Skin epidermis (tissue), 12 donors: ENCODE results near the gene ICAM2.

Experiments
- H3K27ac ChIP-seq, 21 experiments: fragments of 200-600 bp; sonication (generic) in 11 of 21; one replicate each; pipeline ENCODE4 v1.5.0; 2020; ENCODE audit warnings: mild to moderate bottlenecking in 3 of 21, inconsistent platforms in 2 of 21, moderate library complexity in 2 of 21
- H3K4me3 ChIP-seq, 7 experiments: fragments of 200-600 bp; sonication (generic) in 2 of 7; one replicate each; pipeline ENCODE4 v1.5.0; 2020; ENCODE audit warnings: inconsistent platforms in 2 of 7, mild to moderate bottlenecking in 2 of 7, moderate library complexity in 1 of 7

The ICAM2 gene

GRCh38 chr17:64020056-64020766 is at the start of gene ICAM2:
TSS of gene ICAM2 (minus strand) at chr17:64020633. CDS start at chr17:64006691, 13,942 bp downstream.
- peak within 1 kb of the TSS in 20 of 21 experiments; percentile 25 to 93 (median 79) for H3K27ac ChIP-seq
- H3K4me3 ChIP-seq: peak within 1 kb of the TSS; percentile 23 to 46 (median 39)

DNA sequence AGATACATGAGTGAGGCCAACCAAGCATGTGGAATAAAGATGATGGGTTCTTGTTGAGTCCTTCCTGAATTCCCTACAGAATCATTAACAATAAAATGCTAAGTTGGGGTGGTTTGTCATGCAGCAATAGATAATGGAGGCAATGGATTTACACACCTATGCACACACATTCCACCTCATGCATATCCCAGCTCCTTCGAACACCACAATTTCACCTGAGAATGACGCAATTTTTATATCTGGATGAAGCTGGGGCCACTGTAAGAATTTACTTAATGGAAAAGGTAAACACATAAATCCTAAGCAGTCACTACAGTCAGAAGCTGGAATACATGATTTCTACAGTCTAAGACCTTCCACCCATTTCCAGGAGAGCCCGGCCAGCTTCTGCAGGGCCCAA is 49.8 kb upstream of the ICAM2 start:
- H3K27ac ChIP-seq: no peak overlapping the region
- H3K4me3 ChIP-seq: no peak overlapping the region

GRCh38 chr17:64069143-64069542 is 48.7 kb upstream of the ICAM2 start:
- H3K4me3 ChIP-seq: no peak overlapping the region
- H3K27ac ChIP-seq: no peak overlapping the region

DNA sequence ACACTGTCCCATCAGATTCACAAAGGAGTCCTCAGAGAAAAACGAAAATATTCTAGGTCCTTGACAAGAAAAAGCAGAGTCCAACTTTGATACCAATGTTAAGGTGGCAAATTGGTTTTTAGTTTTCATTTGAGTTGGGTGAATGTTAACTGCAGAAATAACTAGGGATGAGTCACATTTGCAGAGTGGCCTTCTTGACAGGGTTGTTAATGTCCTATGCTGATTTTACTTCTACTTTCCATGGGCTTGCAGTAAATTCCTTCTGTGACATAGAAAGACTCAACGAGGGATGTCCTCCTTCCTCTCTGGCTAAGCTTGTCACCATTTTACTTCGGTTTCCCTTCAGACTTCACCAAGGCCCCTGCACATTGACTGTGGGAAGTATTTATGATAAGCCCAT is 47.2 kb upstream of the ICAM2 start:
- peak overlapping the region in 4 of 21 experiments; percentile 21 to 81 (median 66) for H3K27ac ChIP-seq

GRCh38 chr17:64066716-64067115 is 46.3 kb upstream of the ICAM2 start:
- Histone ChIP-seq H3K4me3 (peak overlapping the region in 1 of 7 experiments; percentile 5), H3K27ac (peak overlapping the region in 5 of 21 experiments; percentile 21 to 81 (median 56))

More for the DNA sequence above, 47.2 kb upstream of the ICAM2 start:
- H3K4me3 ChIP-seq: no peak overlapping the region

- peak overlapping the region in 2 of 21 experiments; percentile 56 to 81 for H3K27ac ChIP-seq
- H3K4me3 ChIP-seq: no peak overlapping the region
These were observed 44.7 kb upstream of the ICAM2 start for GRCh38 chr17:64065161-64065560.

DNA sequence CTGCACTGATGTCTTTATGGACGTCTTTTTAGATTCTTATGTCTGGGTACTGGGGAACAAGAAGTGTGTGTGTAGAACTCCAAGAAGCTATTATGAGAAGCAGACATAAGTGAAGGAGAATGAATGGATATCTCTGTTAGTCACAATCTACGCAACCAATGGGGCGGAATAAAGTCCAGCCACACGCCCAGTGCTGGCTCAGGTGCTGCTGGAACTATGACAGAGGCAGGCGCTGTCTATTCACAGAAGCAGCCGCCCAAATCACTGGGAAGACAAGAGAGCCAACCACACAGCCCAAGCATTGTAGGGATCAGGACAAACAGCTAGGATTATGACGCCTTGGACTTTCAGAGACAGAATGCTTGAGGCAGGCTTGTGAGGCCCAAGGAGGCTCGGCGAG is 43.9 kb upstream of the ICAM2 start:
- Histone ChIP-seq H3K4me3 (no peak overlapping the region), H3K27ac (peak overlapping the region in 3 of 21 experiments; percentile 8 to 69 (median 46))

GRCh38 chr17:64063766-64064224 is 43.4 kb upstream of the ICAM2 start:
- H3K27ac ChIP-seq: peak overlapping the region in 7 of 21 experiments; percentile 8 to 69 (median 51)
- H3K4me3 ChIP-seq: no peak overlapping the region

DNA sequence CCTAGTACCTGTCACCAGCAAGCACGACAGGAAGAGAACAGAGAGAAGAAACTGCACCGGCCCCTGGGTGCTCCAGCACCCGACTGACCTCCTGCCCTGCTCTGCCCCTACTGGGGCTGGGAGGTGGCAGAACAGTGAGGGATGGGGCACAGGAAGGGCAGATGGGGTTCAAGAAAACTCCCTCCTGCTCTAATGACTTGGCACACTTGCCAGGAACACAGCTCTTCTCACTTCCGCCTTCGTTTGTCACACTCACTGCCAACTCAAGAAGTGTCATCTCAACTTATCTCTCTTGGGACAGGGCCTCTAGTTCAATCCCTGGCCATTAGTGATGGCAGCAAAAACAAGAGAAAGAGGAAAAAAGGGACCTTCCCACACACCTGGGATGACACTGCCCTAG is 42.7 kb upstream of the ICAM2 start:
- Histone ChIP-seq H3K27ac (peak overlapping the region in 5 of 21 experiments; percentile 17 to 69 (median 56)), H3K4me3 (no peak overlapping the region)

DNA sequence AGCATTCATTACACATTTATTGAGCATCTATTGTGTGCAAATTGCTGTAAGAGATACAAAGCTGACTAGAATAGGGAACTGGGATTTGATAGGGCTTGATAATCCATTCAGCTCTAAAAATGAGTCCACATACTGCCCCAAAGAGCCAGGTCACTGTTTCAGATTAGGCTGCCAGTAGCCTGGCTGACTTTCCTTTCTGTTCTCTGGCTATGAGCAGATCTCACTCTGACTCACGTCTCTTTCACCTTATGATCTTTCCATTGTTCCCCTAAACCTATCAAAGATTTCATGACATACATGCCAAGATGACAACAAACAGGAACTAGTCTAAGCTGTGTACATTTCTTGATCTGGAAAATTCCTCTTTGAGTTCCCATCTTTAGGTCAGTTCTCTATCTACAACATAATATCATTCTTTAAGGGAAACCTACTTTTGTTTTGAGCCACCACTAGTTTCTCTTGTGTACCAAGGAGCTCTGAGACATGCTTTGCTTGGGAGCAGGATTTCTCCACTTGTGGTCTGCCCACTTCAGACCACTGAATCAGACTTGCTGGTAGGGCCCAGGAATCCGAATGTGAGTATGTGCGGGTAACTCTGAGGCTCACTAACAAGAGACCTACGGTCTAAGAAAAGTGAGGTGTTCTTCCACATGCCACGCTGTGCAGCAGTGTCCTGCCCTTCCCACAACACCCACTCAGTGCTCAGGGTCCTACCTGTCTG is 40.9 kb upstream of the ICAM2 start:
- peak overlapping the region in 5 of 21 experiments; percentile 11 to 70 (median 36) for H3K27ac ChIP-seq

DNA sequence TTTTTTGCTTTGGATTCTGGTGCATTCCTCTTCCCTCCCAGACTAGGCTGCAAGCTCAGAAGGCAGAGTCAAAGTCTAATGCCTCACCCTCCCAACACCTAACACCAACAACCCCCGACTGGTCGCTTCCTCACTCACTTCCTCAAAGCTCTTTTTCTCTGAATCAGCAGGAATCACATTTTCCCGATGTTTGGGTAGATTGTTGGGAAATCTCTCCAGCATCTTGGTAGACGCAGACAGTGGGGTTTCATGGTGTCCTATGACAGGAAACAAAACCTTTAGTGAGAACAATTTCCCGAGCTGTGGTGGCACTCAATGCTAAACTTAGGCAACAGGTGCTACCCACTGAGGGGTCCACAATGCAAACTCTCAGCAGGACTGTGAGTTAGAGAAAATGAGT is 39.9 kb upstream of the ICAM2 start:
- Histone ChIP-seq H3K4me3 (no peak overlapping the region), H3K27ac (peak overlapping the region in 3 of 21 experiments; percentile 1 to 70 (median 22))

More for the DNA sequence above, 40.9 kb upstream of the ICAM2 start:
- H3K4me3 ChIP-seq: no peak overlapping the region

GRCh38 chr17:64059756-64060155 is 39.3 kb upstream of the ICAM2 start:
- Histone ChIP-seq H3K4me3 (no peak overlapping the region), H3K27ac (peak overlapping the region in 2 of 21 experiments; percentile 1 to 70)

- H3K27ac ChIP-seq: no peak overlapping the region
These were observed 38.2 kb upstream of the ICAM2 start for GRCh38 chr17:64058621-64059020.

GRCh38 chr17:64057701-64058263 is 37.3 kb upstream of the ICAM2 start:
- Histone ChIP-seq H3K4me3 (no peak overlapping the region), H3K27ac (no peak overlapping the region)

More at GRCh38 chr17:64058621-64059020, 38.2 kb upstream of the ICAM2 start:
- no peak overlapping the region for H3K4me3 ChIP-seq

GRCh38 chr17:64056269-64057005 is 36.0 kb upstream of the ICAM2 start:
- Histone ChIP-seq H3K4me3 (no peak overlapping the region), H3K27ac (peak overlapping the region in 4 of 21 experiments; percentile 4 to 41 (median 15))

- H3K27ac ChIP-seq: peak overlapping the region in 2 of 21 experiments; percentile 21 to 41
These were observed 35.0 kb upstream of the ICAM2 start for GRCh38 chr17:64055183-64056142.

GRCh38 chr17:64054304-64054703 is 33.9 kb upstream of the ICAM2 start:
- H3K27ac ChIP-seq: no peak overlapping the region
- no peak overlapping the region for H3K4me3 ChIP-seq

More at GRCh38 chr17:64055183-64056142, 35.0 kb upstream of the ICAM2 start:
- no peak overlapping the region for H3K4me3 ChIP-seq

DNA sequence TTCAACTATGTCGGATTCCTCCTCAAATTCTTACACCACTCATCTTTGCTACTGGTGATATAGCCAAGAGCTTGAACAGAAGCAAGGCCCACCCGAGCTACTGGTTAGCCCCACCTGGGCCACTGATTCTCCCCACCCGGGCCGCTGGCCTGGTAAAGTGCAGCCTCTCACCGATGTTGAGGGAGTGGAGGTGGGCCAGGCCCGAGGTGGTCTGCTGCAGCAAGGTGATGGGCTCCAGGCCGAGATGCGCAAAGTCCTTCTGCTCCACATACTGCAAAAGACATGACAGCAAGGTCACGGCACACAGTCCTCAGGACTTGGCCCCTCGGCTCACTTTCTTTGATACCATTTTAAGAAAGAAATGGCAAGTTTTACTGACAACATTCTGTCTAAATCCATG is 32.7 kb upstream of the ICAM2 start:
- Histone ChIP-seq H3K4me3 (no peak overlapping the region), H3K27ac (peak overlapping the region in 1 of 21 experiments; percentile 14)
